ENCODE data around the gene AAMP.

AAMP gene

GRCh38 chr2:218294430-218295022 is 24.6 kb upstream of the AAMP start:
- in situ Hi-C loops (cut with MboI; ENCODE audit: low pct_unique_long_range_greater_than_20kb, low sequenced_read_pairs, unreplicated experiment): loop anchor here (25.0 kb wide), 1 partner anchor 368 kb away; the partner anchor contains the start of genes BCS1L, RNF25, STK36 and ZNF142
- no peak for TF ChIP-seq CTCF (IDR thresholded peaks at IDR 0.05; ENCODE audit: extremely low read depth, insufficient read depth, missing control alignments)
- no peak for DNase-seq (ENCODE audit: low spot score)

GRCh38 chr2:218293715-218294429 is 23.9 kb upstream of the AAMP start:
- no peak for DNase-seq (ENCODE audit: low spot score)
- in situ Hi-C loops (cut with MboI; ENCODE audit: low pct_unique_long_range_greater_than_20kb, low sequenced_read_pairs, unreplicated experiment): loop anchor here (25.0 kb wide), 1 partner anchor 368 kb away; the partner anchor contains the start of genes BCS1L, RNF25, STK36 and ZNF142
- no peak for TF ChIP-seq CTCF (IDR thresholded peaks at IDR 0.05; ENCODE audit: extremely low read depth, insufficient read depth, missing control alignments)

GRCh38 chr2:218292048-218293014 is 22.4 kb upstream of the AAMP start, which contains the start of gene TMBIM1:
TSS of gene TMBIM1 (minus strand) at chr2:218292503. CDS start at chr2:218282141, 10,362 bp downstream.
- in situ Hi-C loops (cut with MboI; ENCODE audit: low pct_unique_long_range_greater_than_20kb, low sequenced_read_pairs, unreplicated experiment): loop anchor here (25.0 kb wide), 1 partner anchor 370 kb away; the partner anchor contains the start of genes BCS1L, RNF25, STK36 and ZNF142
- peak; percentile 94 for DNase-seq (ENCODE audit: low spot score)
- TF ChIP-seq CTCF (IDR thresholded peaks at IDR 0.05; ENCODE audit: extremely low read depth, insufficient read depth, missing control alignments): peak; percentile 93

- no peak for TF ChIP-seq CTCF (IDR thresholded peaks at IDR 0.05; ENCODE audit: extremely low read depth, insufficient read depth, missing control alignments)
- in situ Hi-C loops (cut with MboI; ENCODE audit: low pct_unique_long_range_greater_than_20kb, low sequenced_read_pairs, unreplicated experiment): loop anchor here (25.0 kb wide), 1 partner anchor 371 kb away; the partner anchor contains the start of genes BCS1L, RNF25, STK36 and ZNF142
- no peak for DNase-seq (ENCODE audit: low spot score)
Measured at GRCh38 chr2:218291318-218292047, 21.5 kb upstream of the AAMP start.

GRCh38 chr2:218290316-218291261 is 20.7 kb upstream of the AAMP start:
- peak; percentile 73 for DNase-seq (ENCODE audit: low spot score)
- no peak for TF ChIP-seq CTCF (IDR thresholded peaks at IDR 0.05; ENCODE audit: extremely low read depth, insufficient read depth, missing control alignments)

More at GRCh38 chr2:218290316-218291261, 20.7 kb upstream of the AAMP start:
- in situ Hi-C loops (cut with MboI; ENCODE audit: low pct_unique_long_range_greater_than_20kb, low sequenced_read_pairs, unreplicated experiment): loop anchor here (25.0 kb wide), 1 partner anchor 372 kb away; the partner anchor contains the start of genes BCS1L, RNF25, STK36 and ZNF142
